HG03521 (cell line): ENCODE results near the gene METTL6.
"Not testable (repeated sequence)": the region's sequence is repeated elsewhere in the genome, so short reads cannot be mapped to it uniquely, and the experiment has no call there.

Experiments used
- ATAC-seq: cut with Tn5 transposase; IDR thresholded peaks from one replicate; pipeline ENCODE4 v1.9.1; 2021; ENCODE audit warnings: mild to moderate bottlenecking, moderate library complexity; ENCODE audit not compliant: unreplicated experiment

METTL6 gene

GRCh38 chr3:15451216-15452113, 24.1 kb upstream of the METTL6 start:
- ATAC-seq: no peak

GRCh38 chr3:15450438-15451215, 23.3 kb upstream of the METTL6 start:
- no peak for ATAC-seq

DNA sequence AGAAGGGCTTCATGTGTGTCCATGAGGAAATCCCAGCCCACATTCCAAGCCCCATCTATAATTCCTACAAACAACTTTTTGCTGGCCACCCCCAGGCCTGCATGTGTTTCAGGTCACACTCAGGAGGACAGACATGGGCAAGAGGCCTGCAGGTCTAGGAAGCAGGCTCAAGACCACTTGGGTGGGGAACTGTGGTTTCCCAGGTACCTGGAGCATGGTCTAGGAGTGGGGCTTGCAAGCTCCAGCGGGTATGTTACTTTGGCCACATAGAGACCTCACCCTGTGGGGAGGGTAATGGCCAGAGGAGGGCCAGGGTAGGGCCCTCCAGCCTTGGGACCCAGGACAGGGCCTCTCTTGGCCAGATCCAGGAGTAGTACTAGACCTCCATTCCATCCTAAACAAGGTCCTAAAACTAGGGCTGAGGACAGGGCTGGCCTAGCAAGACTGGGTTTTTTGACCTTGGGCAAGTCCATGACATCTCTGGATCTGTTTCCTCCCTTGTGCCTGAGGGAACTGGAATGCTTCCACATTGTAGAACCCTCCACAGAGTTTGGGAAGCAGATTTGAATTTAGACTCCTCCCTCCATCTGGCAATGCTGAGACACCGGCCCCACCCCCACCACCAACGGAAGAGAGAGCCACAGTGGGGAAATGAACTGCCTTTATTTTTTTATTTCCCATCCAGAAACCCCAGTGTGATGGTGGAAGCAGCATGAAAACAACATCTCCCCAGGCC, 22.3 kb upstream of the METTL6 start:
- ATAC-seq: no peak

- no peak for ATAC-seq
Measured at GRCh38 chr3:15443826-15444524, 16.6 kb upstream of the METTL6 start.

- no peak for ATAC-seq
Measured at GRCh38 chr3:15440891-15441290, 13.5 kb upstream of the METTL6 start.

DNA sequence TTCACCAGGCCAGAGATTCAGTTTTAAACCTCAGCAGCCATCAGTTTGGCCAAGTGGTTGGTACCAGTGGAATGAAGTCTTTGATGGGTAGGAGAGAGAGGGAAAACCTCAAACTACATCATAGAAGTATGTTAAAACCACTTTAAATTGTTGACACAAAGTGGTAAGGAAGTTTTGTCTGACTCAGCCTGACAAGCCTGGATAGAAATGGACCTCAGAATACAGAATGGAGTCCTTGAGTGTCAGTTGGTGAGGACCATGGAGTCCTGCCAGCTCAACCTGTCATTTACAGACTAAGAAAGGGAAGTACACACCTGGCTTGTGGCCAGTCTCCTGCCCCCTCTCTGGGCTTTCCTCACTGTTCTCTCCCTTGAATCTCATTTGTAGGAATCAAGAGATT, 12.1 kb upstream of the METTL6 start:
- ATAC-seq: no peak

GRCh38 chr3:15438983-15439382, 11.6 kb upstream of the METTL6 start:
- ATAC-seq: no peak

- no peak for ATAC-seq
Measured at GRCh38 chr3:15436246-15436645, 8.9 kb upstream of the METTL6 start.

- no peak for ATAC-seq
Measured at GRCh38 chr3:15434756-15435155, 7.4 kb upstream of the METTL6 start.

GRCh38 chr3:15433531-15433930, 6.2 kb upstream of the METTL6 start:
- ATAC-seq: no peak

DNA sequence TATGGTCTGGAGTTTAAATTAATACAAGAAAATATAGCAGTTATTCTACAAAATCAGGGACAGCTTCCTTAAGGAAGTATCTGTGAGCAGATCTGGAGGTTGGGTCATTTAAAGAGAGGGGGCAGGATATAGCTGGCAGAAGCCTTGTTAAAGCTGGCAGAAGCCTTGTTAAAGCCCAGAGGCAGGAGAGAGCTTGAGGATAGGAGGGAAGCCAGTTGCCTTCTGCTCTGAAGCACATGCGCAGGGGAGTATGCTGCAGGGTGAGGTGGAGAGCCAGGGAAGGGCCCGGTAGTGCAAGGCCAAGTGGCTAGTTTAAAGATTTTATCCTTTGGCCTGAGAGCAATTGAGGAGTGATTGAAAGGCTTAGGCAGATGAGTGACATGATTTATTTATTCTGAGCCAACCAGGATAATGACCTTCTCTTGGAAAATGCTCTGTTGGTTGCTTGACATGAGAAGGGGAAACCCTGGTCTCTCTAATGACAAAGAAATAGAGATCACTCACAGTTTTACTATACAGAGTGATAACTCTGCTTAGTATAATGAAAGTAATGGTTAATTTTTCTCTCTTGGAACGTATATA, 4.0 kb upstream of the METTL6 start:
- ATAC-seq: no peak

DNA sequence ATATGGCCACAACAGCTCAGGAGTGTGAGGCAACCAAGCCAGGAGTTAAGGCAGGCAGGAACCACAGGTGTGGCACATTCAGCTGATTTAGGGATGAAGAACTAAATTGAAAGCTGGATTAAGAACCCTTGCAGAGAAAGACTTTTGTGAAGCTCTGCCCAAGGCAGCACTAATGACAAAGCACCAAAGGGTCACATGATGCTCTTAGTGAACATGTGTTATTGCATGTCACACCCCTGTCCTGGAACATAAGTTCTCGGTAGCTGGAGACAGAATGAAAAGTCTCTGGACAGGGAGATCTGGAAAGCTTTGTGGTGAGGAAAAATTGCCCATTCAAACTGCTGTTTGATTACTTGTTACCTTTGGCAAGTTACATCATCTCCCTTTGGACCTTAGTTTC, 3.3 kb upstream of the METTL6 start:
- ATAC-seq: no peak

GRCh38 chr3:15429080-15429479, 1.7 kb upstream of the METTL6 start:
- ATAC-seq: no peak

GRCh38 chr3:15428539-15428938, 1.2 kb upstream of the METTL6 start:
- no peak for ATAC-seq

GRCh38 chr3:15427981-15428380, 637 bp upstream of the METTL6 start:
- no peak for ATAC-seq

GRCh38 chr3:15426579-15427118, 695 bp downstream of the METTL6 start:
- ATAC-seq: no peak

DNA sequence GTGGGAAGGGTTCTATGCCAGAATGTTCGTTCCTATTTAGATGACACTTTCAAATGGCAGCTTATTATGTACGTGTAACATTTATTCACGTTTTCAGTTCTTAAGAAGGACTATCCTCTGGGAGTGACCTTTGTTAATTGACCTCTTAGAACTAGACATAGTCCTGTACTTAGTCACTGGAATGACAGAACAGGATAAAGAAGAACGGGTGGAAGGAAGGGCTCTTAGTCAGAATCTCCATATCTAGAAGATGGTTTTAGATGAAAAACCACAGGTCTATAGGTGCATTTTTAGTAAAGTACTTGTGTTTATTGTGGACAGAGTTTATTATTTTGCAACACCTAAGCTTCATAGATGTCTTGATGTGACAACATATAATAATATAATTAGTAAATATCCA, 6.5 kb downstream of the METTL6 start:
- no peak for ATAC-seq

DNA sequence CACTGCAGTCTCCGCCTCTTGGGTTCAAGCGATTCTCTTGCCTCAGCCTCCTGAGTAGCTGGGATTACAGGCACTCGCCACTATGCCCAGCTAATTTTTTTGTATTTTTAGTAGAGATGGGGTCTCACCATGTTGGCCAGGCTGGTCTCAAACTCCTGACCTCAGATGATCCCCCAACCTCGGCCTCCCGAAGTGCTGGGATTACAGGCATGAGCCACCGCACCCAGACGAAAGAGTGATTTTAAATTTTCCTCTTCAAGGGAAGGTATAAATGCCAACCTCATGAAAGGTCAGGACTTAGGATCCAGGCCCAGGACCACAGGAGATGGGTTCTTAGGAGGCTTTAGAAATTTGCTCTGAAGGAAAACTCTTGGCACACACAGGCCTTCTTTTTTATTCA, 16.4 kb downstream of the METTL6 start:
- ATAC-seq: not testable (repeated sequence)

DNA sequence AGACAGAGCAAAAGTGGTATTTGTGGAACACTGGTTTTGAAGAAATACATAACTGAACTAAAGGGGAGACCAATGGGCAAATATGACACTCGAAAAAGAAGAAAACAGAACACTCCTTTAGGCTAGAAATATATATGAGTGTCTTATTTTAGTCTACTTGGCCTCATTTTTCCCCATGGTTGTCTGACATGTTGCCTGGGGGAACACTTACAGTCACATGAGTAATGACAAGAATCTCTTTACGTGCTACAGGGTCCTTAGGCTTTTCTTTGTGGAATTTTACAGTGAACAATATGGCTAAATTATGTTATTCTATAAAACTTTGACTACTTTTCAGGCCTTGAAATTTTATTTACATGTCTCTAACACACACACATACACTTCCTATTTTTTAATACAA, 17.6 kb downstream of the METTL6 start:
- no peak for ATAC-seq

- ATAC-seq: no peak
Measured at GRCh38 chr3:15409239-15409638, 18.1 kb downstream of the METTL6 start.
